Natural killer cell (primary cell): ENCODE results near the gene TNRC6B. TPM values are rescaled to one million over a fixed set of nuclear protein-coding genes. Genes with fewer than 3 reads are reported as not detected.
A peak's percentile ranks its signal among the peaks of the same experiment; 100 is the strongest.

ENCODE experiments used
- ATAC-seq, 3 donors: fragments of 150-1000 bp in 2 of 3; fragments of 200-7000 bp in 1 of 3; cut with Tn5 transposase; 1 replicate in 1 of 3; 2 replicates in 2 of 3; pipeline ENCODE4 v1.10.0; 2021; ENCODE audit warnings: mild to moderate bottlenecking in 2 of 3, moderate library complexity in 2 of 3
- DNase-seq, 2 donors: peaks; one replicate each; pipeline versions ENCODE4 v3.0.0 to v3.0.0-alpha.2; 2013 to 2021; ENCODE audit warnings: mixed read lengths in 1 of 2
- H3K27ac ChIP-seq: one replicate; pipeline ENCODE4 v1.5.1; 2013; ENCODE audit warnings: mild to moderate bottlenecking, low read length
- H3K27me3 ChIP-seq: one replicate; pipeline ENCODE4 v1.6.1; 2013; ENCODE audit warnings: low read length; ENCODE audit not compliant: control insufficient read depth, insufficient read depth
- H3K36me3 ChIP-seq: one replicate; pipeline ENCODE4 v1.6.1; 2013; ENCODE audit warnings: low read length; ENCODE audit not compliant: control insufficient read depth, insufficient read depth
- H3K4me1 ChIP-seq: one replicate; pipeline ENCODE4 v1.6.1; 2013; ENCODE audit warnings: low read length; ENCODE audit not compliant: control insufficient read depth, insufficient read depth
- H3K4me3 ChIP-seq: one replicate; pipeline ENCODE4 v1.5.1; 2013; ENCODE audit warnings: low read length
- H3K9me3 ChIP-seq: one replicate; pipeline ENCODE4 v1.6.1; 2013; ENCODE audit warnings: low read length; ENCODE audit not compliant: control insufficient read depth, insufficient read depth
- H3K27ac Mint-ChIP-seq, 2 donors: one replicate each; pipeline ENCODE4 v1.8.0; 2022; ENCODE audit warnings: mild to moderate bottlenecking in 2 of 2, mixed read lengths in 2 of 2, moderate library complexity in 1 of 2
- H3K27me3 Mint-ChIP-seq, 2 donors: one replicate each; pipeline ENCODE4 v1.8.0; 2022; ENCODE audit warnings: low read depth in 2 of 2, mixed read lengths in 2 of 2
- H3K36me3 Mint-ChIP-seq: one replicate; pipeline ENCODE4 v1.8.0; 2022; ENCODE audit warnings: mixed read lengths
- H3K4me1 Mint-ChIP-seq, 2 donors: one replicate each; pipeline ENCODE4 v1.8.0; 2022; ENCODE audit warnings: mixed read lengths in 2 of 2
- H3K4me3 Mint-ChIP-seq: one replicate; pipeline ENCODE4 v1.8.0; 2022; ENCODE audit warnings: mild to moderate bottlenecking, moderate library complexity, mixed read lengths
- H3K9me3 Mint-ChIP-seq, 2 donors: one replicate each; pipeline ENCODE4 v1.8.0; 2022; ENCODE audit warnings: mixed read lengths in 2 of 2
- WGBS: methylation state at CpG from one replicate; pipeline ENCODE4 v1.1.7; 2013; ENCODE audit warnings: missing lambda C conversion rate; ENCODE audit not compliant: insufficient coverage; 5-methylcytosine and 5-hydroxymethylcytosine counted together
- intact Hi-C: fragments of 100-400 bp; cut with micrococcal nuclease; formaldehyde crosslinking; loops from one replicate; pipeline ENCODE4 v1.14.2; 2022
- total RNA-seq, 4 donors: library from RNA; stranded (reverse); fragments of 120-200 nt in 1 of 4; gene quantifications; one replicate each; pipeline versions ENCODE4 v1.2.3 to v1.2.4, GENCODE V29; 2013 to 2022
- TF ChIP-seq, protein P1 (sequence below): fragments of 200-600 bp; IDR thresholded peaks from one replicate; pipeline ENCODE4 v1.8.0; 2022; ENCODE audit warnings: antibody characterized with exemption

The TNRC6B gene
- total RNA-seq, 3 donors from 2014 or later (not counting 1 experiment from before 2014, with no cell fraction given) = 112 to 141 (median 138) TPM

DNA sequence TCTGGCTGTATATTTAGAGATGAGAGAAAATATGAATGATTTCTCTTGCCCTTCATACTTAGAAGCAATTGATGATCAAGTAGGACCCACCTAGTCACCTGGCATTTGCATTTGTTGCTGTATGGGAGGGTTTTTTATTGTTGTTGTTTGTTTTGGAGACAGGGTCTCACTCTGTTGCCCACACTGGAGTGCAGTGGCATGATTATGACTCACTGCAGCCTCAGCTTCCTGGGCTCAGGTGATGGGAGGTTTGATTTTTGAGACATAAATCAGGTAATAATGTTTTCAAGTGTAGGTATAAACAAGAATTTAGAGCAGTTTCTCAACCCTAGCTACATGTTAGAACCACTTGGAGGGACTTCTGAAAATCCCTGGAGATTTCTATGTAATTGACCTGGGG is 63.0 kb downstream of the TNRC6B start:
- TF ChIP-seq, protein P1, sequence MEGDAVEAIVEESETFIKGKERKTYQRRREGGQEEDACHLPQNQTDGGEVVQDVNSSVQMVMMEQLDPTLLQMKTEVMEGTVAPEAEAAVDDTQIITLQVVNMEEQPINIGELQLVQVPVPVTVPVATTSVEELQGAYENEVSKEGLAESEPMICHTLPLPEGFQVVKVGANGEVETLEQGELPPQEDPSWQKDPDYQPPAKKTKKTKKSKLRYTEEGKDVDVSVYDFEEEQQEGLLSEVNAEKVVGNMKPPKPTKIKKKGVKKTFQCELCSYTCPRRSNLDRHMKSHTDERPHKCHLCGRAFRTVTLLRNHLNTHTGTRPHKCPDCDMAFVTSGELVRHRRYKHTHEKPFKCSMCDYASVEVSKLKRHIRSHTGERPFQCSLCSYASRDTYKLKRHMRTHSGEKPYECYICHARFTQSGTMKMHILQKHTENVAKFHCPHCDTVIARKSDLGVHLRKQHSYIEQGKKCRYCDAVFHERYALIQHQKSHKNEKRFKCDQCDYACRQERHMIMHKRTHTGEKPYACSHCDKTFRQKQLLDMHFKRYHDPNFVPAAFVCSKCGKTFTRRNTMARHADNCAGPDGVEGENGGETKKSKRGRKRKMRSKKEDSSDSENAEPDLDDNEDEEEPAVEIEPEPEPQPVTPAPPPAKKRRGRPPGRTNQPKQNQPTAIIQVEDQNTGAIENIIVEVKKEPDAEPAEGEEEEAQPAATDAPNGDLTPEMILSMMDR = no peak
- intact Hi-C loops = loop anchor here (1.0 to 5.0 kb wide), 2 partner anchors 63 to 193 kb away; partner anchors contain the start of gene TNRC6B
- no peaks in the 10 kb centered on the region for H3K27me3 Mint-ChIP-seq

DNA sequence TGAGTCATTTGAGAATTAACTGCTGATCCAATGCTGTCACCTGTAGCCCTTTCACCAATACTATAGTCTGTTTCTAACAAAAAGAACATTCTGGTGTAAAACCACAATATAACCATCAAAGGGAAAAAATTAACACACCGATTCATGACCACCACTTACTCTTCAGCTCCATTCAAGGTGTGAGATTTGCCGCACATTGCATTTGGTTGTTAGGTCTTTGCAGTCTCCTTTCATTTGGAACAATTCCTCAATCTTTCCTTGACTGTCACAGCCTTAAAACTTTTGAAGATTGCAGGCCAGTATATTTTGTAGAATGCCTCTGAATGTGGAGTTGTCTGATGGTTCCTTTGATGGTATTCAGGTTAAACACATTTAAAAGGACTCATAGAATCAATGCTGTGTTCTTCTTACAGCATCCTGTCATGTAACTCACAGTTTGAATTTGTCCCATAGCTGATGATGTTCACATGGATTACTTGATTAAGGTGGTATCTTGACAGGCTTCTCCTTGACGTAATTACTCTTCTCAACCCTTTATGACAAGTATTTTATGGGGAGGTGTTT is 63.6 kb downstream of the TNRC6B start:
- H3K4me3 ChIP-seq = no peak overlapping the region

More for the DNA sequence above, 63.0 kb downstream of the TNRC6B start:
- Histone ChIP-seq H3K4me3 (no peak overlapping the region), H3K36me3 (no peaks in the 10 kb centered on the region), H3K9me3 (no peaks in the 10 kb centered on the region), H3K4me1 (peaks cover 65% of the 10 kb centered on the region), H3K27ac (no peak overlapping the region), H3K27me3 (no peaks in the 10 kb centered on the region)
- Mint-ChIP-seq H3K4me1 (peaks cover 68 to 82% of the 10 kb centered on the region in 2 donors), H3K9me3 (no peaks in the 10 kb centered on the region), H3K27ac (peak overlapping the region; percentile 70 to 81), H3K4me3 (peak overlapping the region; percentile 25), H3K36me3 (no peaks in the 10 kb centered on the region)
- DNase-seq (peak in 1 of 2 donors; percentile 55), ATAC-seq (peak; percentile 35 to 43 (median 37))

DNA sequence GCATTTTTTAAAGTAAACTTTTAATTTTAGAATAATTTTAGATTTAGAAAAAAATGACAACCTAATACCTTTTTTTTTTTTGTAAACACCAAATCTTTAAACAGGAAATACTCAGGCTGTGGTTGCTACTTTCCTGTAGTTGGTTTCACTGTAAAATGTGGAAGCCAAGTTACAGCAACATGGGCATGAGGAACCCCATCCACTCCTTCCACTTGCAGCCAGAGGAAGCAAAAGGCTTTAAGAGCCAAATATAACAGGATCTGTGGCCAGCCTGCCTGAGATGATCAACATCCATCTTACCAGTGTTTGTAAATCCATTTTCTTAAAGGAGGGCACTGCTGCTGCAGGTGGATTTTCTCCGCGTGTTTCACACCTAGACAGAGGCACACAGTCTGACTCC is 66.2 kb downstream of the TNRC6B start:
- H3K9me3 Mint-ChIP-seq = no peaks in the 10 kb centered on the region
- H3K27ac Mint-ChIP-seq = peak overlapping the region in 1 of 2 donors; percentile 73
- no peaks in the 10 kb centered on the region for H3K27me3 Mint-ChIP-seq
- 33% methylated on average over 2 of the region's 2 CpGs for WGBS
- intact Hi-C loops = loop anchor here (5.0 kb wide), 1 partner anchor 197 kb away; no protein-coding TSS in a partner anchor
- ATAC-seq (no peak), DNase-seq (peak in 1 of 2 donors; percentile 64)
- no peaks in the 10 kb centered on the region for H3K36me3 Mint-ChIP-seq
- Histone ChIP-seq H3K9me3 (no peaks in the 10 kb centered on the region), H3K36me3 (peaks cover 6% of the 10 kb centered on the region), H3K4me1 (peaks cover 65% of the 10 kb centered on the region), H3K4me3 (no peak overlapping the region), H3K27me3 (no peaks in the 10 kb centered on the region), H3K27ac (no peak overlapping the region)
- H3K4me3 Mint-ChIP-seq = peak overlapping the region; percentile 81
- peaks cover 65 to 84% of the 10 kb centered on the region in 2 donors for H3K4me1 Mint-ChIP-seq
- TF ChIP-seq, protein P1 = no peak

More for the DNA sequence above, 63.6 kb downstream of the TNRC6B start:
- Mint-ChIP-seq H3K36me3 (no peaks in the 10 kb centered on the region), H3K4me3 (peak overlapping the region; percentile 69), H3K9me3 (no peaks in the 10 kb centered on the region), H3K4me1 (peaks cover 62 to 82% of the 10 kb centered on the region in 2 donors), H3K27me3 (no peaks in the 10 kb centered on the region), H3K27ac (peak overlapping the region; percentile 70 to 81)
- ATAC-seq = peak; percentile 69 to 85 (median 73)
- no peaks in the 10 kb centered on the region for H3K9me3 ChIP-seq
- no peaks in the 10 kb centered on the region for H3K27me3 ChIP-seq
- peak in 1 of 2 donors; percentile 72 for DNase-seq
- TF ChIP-seq, protein P1 = no peak
- peaks cover 62% of the 10 kb centered on the region for H3K4me1 ChIP-seq
- WGBS = 33% methylated on average over 2 of the region's 3 CpGs
- H3K27ac ChIP-seq = no peak overlapping the region
- no peaks in the 10 kb centered on the region for H3K36me3 ChIP-seq
- intact Hi-C loops = loop anchor here (1.0 to 5.0 kb wide), 2 partner anchors 64 to 194 kb away; partner anchors contain the start of gene TNRC6B
